A172 (cell line): ENCODE measurements around the gene TPPP3. TPM values are rescaled to one million over a fixed set of nuclear protein-coding genes. Genes with fewer than 3 reads are reported as not detected.
"Not testable (repeated sequence)": the region's sequence is repeated elsewhere in the genome, so short reads cannot be mapped to it uniquely, and the experiment has no call there.

ENCODE experiments used
- DNase-seq: peaks from one replicate; pipeline ENCODE4 v3.0.0-alpha.2; 2015; ENCODE audit warnings: low spot score
- total RNA-seq: library from RNA; depleted of rRNA; stranded (reverse); fragments of >200 nt; shearing (Covaris generic); gene quantifications from 2 replicates; pipeline ENCODE4 v1.2.3, GENCODE V29; 2014

Gene TPPP3
- total RNA-seq, 1 experiment from 2014 or later = 0.31 TPM

DNA sequence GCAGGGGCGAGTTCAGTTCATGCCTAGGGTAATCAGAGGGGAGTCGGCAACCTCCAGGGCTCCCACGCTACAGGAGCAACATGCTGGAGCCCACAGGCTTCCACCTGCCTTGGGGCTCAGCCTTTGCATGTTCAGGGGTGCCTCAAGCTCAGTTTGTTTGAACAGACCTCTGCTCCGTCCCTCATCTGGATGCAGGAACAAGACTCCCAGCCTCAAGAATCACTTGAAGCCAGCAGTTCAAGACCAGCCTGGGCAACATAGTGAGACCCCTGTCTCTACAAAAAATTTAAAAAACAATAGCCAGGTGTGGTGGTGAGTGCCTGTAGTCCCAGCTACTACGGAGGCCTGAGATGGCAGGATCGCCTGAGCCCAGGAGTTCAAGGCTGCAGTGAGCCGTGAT, 32.7 kb upstream of the TPPP3 start:
- no peak for DNase-seq

DNA sequence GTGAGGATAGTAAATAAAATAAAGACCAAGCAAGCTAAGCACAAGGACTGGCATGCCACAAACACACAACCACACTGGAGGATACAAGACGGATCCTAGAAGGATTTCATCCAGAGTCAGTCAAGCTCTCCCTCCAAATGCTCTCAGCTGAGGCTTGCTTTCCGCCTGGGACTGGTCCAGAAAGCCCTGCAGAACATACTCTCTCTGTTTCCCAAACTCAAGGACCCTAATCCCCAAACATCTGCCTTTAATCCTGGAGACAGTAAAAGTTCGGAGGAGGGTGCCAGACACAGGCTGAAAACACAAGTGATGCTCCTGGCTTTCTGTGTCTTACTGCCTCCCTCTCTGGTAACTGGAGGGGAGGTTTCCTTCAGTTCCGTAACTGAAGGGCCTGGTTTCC, 32.3 kb upstream of the TPPP3 start:
- no peak for DNase-seq

DNA sequence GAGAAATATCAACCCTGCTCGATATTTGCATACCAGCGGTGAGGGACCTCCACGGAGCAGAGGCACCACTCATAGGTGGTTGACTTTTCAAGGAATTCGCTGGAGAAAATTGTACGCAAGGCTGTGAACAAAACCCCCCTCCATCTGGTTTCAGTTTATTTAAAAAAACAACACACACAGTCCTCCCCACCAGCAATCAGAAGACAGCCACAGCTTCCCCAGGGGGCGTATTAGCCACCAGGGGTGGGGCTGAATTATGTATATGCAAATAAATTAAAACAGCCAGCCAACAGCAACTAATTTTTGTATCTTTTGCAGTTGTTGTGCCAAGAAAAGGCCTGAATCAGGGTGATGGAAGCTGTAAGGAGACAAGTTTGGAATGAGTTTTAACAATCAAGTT, 31.8 kb upstream of the TPPP3 start:
- DNase-seq = no peak

DNA sequence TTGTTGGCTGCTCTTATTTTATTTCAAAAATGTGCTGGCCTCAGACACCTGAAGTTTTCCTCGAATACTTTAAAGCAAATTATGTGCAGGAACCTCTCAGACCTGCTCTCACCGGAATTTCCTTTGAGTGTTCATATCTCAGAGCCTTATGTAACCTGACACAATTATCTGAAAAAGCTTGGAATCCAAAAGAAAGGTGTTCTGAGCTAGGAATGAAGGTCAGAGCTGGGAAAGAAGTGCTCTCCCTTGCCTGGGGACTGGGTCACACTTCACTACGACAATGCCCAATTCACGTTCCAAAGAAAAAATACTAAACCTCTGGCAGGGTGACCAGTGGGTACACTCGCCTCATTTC, 30.9 kb upstream of the TPPP3 start:
- no peak for DNase-seq

DNA sequence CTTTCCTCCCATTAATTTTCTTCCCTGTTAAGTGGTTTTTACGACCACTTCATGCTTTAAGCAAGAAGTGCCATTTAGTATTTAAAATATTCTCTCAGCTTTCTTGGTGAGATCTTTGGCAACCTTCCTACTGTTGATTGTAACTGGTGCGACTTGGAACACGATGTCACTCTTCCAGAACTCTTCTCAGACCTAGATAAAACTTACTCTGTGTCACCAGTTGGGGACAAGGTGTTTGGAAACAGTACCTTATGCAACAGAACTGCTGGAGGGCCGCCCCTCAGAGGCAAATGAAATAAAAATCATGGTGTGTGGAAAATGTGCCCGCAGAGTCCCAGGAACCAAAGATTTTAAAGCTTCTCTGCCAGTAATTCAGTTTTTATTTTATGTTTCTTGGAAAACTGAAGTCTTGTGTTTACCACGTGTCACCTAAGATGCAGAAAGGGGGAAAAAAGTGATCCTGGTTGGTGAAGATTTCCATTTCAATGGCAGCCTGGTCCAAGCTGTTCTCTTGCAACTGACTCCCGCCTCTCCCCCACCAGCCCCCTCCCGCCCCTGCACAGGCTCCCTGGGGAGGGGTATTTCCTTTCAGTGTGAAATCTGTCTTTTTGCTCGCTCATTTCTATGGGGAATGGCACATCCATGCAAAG, 30.4 kb upstream of the TPPP3 start:
- no peak for DNase-seq

DNA sequence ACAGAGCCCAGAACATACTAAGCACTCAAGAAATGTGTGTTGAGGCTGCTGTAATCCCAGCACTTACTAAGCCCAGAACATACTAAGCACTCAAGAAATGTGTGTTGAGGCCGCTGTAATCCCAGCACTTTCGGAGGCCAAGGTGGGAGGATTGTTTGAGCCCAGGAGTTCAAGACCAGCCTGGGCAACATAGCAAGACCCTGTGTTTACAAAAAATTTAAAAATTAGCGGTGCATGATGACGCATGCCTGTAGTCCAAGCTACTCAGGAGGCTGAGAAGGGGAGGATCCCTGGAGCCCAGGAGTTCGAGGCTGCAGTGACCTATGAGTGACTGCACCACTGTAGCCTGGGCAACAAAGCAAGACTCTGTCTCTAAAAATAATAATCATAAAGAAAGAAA, 29.7 kb upstream of the TPPP3 start:
- DNase-seq = no peak

DNA sequence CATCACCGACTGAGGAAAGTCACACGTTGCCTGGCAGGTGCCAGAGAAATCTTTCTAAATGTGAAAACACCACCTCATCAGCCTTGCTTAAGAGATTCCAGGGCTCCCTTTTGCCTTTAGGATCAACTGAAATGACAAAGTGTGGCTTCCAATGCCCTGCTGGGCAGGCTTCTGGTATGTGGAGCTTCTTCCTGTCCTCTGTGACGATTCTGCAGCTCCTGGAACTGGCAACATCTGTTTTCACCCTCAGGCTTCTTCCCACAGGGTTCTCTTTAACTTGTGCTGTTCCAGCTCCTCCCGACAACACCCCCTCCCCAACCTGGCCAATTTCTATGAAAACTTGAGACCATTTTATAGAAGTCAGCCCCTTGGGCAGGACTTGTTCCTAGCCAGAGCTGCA, 27.7 kb upstream of the TPPP3 start:
- DNase-seq = no peak

DNA sequence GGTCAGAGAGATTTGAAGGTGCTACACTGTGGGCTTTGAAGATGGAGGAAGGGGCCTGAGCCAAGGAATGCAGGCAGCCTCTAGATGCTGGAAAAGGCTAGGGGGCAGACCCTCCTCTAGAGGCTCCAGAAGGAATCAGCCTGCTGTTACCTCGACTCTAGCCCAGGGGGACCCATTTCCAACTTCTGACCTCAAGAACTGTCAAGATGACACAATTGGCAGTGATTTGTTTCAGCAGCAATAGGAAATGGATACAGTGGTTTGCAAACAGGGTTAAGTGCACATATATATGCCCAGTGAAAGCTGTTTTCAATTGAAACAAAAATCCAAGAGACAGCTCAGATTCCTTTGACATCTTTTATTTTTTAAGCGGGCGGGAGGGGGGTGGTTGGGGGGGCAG, 26.6 kb upstream of the TPPP3 start:
- no peak for DNase-seq

DNA sequence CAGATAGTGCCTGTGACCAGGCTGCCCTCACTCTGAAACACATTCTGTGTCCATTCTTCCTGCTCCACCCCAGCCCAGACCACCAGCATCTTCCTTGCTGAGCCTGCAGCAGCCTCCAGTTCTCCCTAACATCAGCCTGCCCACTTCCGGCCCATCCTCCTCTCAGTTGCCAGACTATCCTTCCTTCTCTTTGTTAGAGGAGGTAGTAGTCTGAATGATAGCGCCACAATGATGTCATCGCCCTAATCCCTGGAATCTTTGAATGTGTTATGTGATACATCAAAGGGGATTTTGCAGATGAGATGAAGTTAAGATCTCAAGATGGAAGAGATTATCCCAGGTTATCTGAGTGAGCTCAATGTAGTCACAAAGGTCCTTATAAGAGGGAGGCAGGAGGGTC, 26.2 kb upstream of the TPPP3 start:
- DNase-seq = no peak

DNA sequence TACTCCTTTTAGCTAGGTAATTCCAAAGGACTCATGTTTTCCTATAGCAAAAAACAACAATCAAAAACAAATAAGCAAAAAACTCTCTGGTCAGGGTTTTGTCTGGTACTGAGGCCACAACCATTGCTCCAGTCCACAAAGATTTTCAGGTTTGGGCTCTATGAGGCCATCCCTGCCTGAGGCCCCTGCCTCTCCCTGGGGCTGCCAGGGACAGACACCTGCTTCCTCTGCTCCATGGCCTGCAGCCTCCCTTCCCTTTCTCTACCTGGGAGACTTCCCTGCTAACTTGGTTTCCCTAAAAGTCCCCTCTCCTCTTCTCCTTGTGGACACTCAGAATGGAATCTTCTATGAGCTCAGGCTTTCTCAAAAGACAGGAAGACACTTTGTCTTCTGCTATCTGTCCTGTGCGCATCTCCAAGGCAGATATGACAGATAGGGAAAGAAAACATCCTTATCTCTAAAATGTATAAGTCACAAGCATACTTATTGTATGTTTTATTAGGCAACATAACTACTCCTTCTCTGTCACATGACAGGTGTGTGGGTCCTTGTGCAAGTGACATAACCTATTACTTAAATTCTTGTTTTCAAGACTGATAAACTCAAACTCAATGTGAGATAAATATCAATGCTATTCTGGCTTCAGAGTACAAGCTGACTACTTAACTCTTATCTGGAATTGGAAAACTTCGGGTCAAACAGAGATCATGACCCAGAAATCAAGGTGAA, 24.2 kb upstream of the TPPP3 start:
- no peak for DNase-seq

DNA sequence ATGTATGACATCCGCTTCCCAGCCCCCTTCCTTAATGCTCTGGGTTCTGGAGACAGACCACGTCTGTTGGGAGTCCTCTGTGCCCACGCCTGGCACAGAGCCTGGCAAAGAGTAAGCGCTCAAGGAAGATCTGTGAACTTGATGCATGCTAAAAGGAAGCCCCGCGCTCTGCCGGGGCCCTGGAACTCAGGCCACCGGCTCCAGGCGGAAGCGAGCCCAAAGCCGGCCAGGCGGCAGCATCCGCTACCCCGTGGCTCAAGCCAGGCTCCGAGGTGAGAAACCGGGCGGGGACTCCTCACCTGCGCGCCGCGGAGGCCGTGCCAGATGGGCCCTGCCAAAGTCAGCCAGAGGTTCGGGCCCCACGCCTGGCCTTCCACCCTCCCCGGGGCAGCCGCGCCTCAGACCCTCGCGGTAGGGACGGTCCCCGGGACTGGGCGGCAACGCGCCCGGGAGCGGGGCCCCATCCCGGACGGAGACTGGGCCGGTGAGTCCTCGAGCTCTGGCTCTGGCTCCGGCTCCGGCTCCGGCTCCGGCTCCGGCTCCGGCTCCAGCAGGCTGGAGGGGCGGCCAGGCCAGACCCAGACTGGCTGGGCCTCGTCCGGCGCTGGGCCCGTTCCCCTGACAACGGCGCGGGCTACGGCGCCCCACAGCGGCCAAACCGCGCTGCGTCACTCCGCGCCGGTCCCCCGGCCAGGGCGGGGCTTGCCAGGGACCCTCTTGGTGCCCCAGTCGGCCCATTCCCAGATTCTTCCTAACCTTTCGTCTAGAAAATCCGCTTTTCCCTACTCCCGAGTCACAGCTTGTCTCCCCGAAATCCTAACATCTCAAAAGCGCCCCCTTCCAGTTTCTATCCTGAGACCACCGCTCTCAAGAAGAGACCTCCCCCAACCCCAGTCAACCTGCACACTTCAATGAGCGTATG, 22.8 kb upstream of the TPPP3 start, which contains the start of gene ZDHHC1:
Gene ZDHHC1 (minus strand): TSS at position 606 of the 922 bp plus-strand sequence. CDS start 8,702 bp downstream, outside the sequence.
- no peak for DNase-seq

DNA sequence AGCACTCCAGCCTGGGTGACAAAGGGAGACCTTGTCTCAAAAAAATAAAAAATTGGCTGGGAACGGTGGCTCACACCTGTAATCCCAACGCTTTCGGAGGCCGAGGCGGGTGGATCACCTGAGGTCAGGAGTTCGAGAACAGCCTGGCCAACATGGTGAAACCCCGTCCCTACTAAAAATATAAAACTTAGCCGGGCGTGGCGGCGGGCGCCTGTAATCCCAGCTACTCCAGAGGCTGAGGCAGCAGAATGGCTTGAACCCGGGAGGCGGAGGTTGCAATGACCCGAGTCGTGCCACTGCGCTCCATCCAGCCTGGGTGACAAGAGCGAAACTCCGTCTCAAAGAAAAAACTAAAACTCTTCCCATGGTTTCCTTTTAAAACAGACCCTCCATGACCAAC, 22.1 kb upstream of the TPPP3 start:
- DNase-seq = not testable (repeated sequence)

DNA sequence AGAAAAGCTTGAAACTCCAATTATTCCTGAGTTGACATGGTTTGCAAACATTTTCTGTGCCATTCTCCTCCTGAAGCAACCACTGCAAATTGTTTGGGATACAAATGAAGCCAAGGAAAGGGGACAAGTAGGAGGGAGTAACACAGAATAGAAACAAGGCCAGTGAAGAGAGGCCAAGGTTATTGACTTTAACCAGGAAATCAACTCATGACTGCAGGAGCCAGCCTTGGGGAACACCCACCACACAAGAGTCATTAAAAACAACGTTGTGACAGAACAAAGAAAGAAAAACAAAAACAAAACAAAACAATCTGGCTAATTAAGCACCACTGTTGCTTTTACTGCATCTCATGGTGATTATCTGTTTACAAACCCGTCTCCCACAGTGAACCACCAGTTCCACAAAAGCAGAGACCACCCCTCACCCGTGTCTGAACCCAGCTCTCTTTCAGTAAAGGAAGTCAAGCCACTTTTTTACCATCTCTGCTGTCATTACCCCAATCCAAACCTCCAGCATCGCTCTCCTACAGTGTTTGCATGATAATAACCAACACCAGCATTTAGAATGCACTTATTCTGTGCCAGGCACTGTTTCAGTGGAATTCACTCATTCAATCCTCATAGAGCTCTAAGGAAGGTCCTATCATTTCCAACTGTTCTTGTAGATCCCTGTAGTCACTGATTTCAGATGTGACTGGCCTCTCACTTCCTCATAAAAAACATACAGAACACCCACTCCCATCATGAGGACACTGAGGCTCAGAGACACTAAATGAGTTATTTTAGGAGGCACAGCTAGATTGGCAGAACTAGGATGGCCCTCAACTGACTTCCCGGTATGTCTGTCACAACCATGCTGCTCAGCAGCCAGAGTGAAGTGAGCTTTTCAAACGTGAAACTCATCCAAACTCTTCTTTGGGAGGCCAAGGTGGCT, 20.9 kb upstream of the TPPP3 start:
- DNase-seq = no peak

DNA sequence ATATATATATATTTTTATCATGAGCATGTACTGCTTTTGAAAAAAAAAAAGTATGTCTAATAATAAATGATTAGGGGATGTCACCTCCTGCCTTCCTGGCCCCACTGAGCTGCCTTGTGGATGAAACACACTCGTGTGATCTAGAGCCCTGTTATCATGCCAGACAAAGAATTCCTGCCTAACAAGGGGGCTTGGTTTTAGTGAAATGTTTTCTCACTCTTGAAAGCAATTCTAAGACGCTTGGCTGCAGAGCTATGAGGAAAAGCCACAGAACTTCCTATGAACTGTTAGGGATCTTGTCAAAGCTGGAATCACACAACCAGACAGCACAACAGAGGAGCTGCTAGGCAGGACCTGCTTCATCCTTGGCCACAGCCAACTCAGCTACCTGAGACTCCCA, 19.0 kb upstream of the TPPP3 start:
- DNase-seq = no peak

DNA sequence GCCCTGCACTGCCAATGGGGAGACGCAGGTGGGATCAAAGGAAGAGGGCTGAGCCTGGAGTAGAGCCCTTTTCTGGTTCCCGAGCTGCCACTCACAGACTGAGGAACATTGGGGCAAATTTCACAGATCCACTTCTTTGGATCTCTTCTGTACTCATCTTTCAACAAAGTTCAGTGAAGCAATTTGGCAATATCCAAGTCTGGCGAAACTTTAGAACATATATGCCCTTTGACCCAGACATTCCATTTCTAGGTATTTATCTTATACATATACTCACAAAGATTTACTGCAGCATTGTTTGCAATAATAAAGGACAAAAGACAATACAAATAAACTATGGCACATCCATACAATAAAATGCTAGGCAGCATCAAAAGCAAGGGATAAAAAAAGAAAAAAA, 18.0 kb upstream of the TPPP3 start:
- no peak for DNase-seq

DNA sequence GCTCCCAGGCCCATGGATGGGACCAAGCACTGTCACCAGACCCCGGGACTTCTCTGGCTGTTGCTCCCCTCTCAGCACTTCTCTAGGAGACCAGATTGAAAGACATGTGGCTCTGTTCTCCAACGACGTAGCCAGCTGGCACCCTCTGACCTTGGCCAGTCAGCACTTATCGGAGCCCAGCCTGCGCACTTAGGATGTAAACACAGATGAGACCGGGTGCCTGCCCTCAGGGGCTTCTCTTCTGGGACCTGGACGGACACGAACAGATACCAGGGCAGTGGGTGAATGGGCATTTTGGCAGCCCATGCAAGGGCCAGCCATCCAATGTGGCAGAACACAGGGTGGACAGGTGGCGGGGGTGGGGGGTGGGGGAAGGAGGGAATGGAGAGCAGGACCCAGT, 16.3 kb upstream of the TPPP3 start:
- DNase-seq = no peak

DNA sequence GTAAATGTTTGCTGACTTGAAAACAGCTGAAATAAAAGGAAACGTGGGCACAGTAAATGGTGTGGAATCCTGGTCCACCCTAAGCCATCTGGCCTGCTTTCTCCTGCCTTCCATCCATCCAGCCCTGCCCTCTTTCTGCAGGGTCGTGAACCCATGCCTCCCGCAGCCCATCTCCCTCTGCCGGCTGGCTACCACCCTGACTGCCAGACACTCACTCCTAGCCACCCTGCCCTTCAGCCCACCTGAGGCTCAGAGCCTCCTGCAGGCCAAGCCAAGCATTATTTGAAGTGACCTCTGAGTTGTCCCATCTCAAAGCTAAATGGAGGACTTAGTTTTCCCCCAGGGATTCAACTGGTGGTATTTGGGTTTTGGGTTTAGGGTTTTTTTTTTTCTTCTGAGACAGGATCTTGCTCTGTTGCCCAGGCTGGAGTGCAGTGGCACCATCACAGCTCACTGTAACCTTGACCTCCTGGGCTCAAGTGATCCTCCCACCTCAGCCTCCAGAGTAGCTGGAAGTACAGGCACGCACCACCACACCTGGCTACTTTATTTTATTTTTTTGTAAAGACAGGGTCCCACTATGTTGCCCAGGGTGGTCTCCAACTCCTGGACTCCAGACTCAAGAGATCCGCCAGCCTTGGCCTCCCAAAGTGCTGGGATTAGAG, 14.6 kb upstream of the TPPP3 start:
- no peak for DNase-seq

DNA sequence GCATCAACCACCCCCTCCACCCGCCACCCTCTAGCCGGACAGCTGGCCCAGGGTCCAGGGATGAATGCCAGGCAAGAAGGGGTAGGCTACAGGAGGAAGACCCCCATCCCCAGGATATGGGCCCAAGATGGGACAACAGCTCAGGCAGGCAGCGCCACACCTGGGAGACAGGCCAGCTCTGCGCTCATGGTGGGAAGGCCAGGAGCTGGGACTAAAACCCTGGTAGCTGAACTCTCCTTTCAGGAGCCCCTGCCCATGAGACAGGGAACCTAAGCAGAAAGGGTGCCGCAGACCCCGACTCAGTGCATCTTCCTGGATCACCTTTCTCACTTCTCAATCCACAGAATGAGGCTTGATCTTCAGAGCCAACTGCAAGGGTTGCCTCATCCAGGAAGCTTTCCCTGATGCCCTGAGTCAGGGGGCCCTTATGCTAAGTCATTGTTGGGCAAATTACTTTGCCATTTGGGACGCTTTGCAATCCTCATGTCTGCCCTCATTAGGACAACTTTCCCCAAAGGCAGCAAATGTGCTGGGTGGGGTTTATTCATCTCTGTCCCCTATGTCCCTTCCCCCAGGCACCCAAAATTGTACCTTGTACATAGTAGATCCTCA, 14.0 kb upstream of the TPPP3 start:
- DNase-seq = no peak

DNA sequence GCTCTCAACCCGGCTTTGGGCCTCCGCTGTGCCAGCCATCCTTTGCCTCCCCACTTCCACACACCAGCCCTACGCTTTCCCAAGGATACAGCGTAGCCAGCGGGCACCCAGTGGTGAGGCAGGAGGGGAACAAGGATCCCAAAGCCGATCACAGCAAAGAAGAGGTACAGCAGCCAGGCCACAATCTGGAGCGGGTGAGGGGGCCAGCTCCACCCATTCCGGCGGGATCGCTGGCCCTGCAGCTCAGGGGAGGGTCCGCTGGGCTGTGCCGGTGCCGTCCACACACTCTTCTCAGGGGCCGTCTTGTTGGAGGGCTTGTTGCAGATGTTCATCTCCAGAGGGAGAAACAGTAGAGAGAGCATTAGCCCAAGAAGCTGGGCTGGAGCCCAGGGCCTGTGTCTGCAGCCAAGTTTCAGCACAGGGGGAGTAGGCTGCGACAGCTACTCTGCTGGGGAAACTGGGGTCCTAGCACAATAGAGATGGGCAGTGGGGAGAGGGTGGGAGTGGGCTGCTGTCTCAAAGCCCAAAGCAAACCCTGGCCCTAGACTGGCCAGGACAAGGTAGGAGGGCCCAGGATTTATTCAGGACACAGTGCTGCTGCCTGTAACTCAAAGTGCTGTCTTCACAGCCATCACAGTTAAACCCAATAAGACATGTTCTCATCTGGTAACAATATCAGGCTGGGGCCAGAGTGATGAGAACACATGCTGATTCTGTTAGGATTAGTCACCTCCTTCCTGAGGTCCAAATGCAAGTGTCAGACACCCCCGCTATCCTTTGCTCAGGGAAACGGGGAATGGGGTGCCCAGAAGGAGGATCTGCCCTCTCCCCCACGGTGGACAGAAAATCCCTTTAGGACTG, 13.0 kb upstream of the TPPP3 start:
- peak; percentile 74 for DNase-seq

DNA sequence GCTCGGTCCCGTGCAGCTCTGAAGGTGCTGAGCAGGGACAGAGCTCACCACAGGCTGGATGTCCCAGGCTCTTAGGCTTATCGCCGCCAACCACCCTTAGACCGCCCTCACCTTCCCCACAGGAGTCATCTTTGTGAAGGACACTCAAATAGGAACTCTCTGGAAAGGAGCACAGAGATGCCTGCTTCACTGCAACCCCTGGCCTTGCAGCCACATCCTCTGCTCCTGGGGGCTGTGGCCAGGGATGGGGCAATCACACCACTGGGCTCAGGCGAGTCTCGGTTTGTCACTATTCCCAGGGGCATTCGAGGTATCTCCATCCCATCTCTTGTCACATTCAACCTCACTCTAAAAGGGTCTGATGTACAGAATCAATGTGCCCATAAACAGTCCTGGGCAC, 12.0 kb upstream of the TPPP3 start:
- DNase-seq = no peak
